IMR-90 (cell line): ENCODE results near the gene OBP2A. TPM values are rescaled to one million over a fixed set of nuclear protein-coding genes. Genes with fewer than 3 reads are reported as not detected.

ENCODE experiments used
- ATAC-seq: fragments of 200-7000 bp; cut with Tn5 transposase; 2 replicates; pipeline ENCODE4 v1.9.1; 2020; ENCODE audit warnings: low read depth, mild to moderate bottlenecking, moderate library complexity
- BruUV-seq: library from RNA; stranded (reverse); fragments of 400-500 nt; replicated peaks from 2 replicates; lab custom pipeline; 2021; lab: Mats Ljungman, UMichigan
- CTCF ChIA-PET: fragments of 300-600 bp; formaldehyde crosslinking; extraction: SDS; loops from one replicate; lab custom pipeline; 2021; ENCODE audit warnings: antibody characterized with exemption; lab: Yijun Ruan, JAX
- POLR2A ChIA-PET: fragments of 300-600 bp; sonication (Branson Sonifier 250); formaldehyde crosslinking; loops from one replicate; lab custom pipeline; 2022; ENCODE audit warnings: antibody characterized with exemption; ENCODE audit not compliant: unreplicated experiment; lab: Charles Lee
- DNase-seq: peaks from one replicate; pipeline ENCODE4 v3.0.0; 2013
- H2AFZ ChIP-seq: replicated peaks from 2 replicates; pipeline ENCODE3; 2013; ENCODE audit warnings: low read length, mild to moderate bottlenecking; ENCODE audit not compliant: poor library complexity
- H2AK5ac ChIP-seq: 2 replicates; pipeline ENCODE4 v1.6.1; 2013; ENCODE audit warnings: low read depth, low read length, inconsistent platforms
- H2AK9ac ChIP-seq: replicated peaks from 2 replicates; pipeline ENCODE3; 2013; ENCODE audit warnings: mild to moderate bottlenecking, low read depth, low read length, moderate library complexity; ENCODE audit not compliant: poor library complexity
- H2BK120ac ChIP-seq: 2 replicates; pipeline ENCODE4 v1.6.1; 2013; ENCODE audit warnings: low read depth, low read length, inconsistent platforms
- H2BK15ac ChIP-seq: 3 replicates; pipeline ENCODE4 v1.6.1; 2013; ENCODE audit warnings: low read depth, low read length, inconsistent platforms
- H2BK20ac ChIP-seq: 2 replicates; pipeline ENCODE4 v1.6.1; 2013; ENCODE audit warnings: low read depth, mild to moderate bottlenecking, inconsistent platforms, low read length, moderate library complexity
- H2BK5ac ChIP-seq: 2 replicates; pipeline ENCODE4 v1.6.1; 2013; ENCODE audit warnings: mild to moderate bottlenecking, low read depth, low read length, inconsistent platforms; ENCODE audit not compliant: poor library complexity, severe bottlenecking
- H3K14ac ChIP-seq: replicated peaks from 2 replicates; pipeline ENCODE4 v1.6.1; 2013; ENCODE audit warnings: low read depth, low read length, inconsistent platforms
- H3K18ac ChIP-seq: 2 replicates; pipeline ENCODE4 v1.6.1; 2013; ENCODE audit warnings: low read depth, low read length, control low read depth
- H3K23ac ChIP-seq: 2 replicates; pipeline ENCODE4 v1.6.1; 2013; ENCODE audit warnings: low read depth, low read length, inconsistent platforms
- H3K27ac ChIP-seq: 2 replicates; pipeline ENCODE4 v1.5.1; 2013; ENCODE audit warnings: mild to moderate bottlenecking, control low read depth, low read length; ENCODE audit not compliant: insufficient read depth
- H3K27me3 ChIP-seq: 2 replicates; pipeline ENCODE4 v1.6.1; 2013; ENCODE audit warnings: low read length; ENCODE audit not compliant: control insufficient read depth, insufficient read depth
- H3K36me3 ChIP-seq: 2 replicates; pipeline ENCODE4 v1.6.1; 2013; ENCODE audit warnings: low read length, mixed read lengths; ENCODE audit not compliant: control insufficient read depth, insufficient read depth
- H3K4ac ChIP-seq: 2 replicates; pipeline ENCODE4 v1.6.1; 2013; ENCODE audit warnings: low read depth, low read length, inconsistent platforms
- H3K4me1 ChIP-seq: 2 replicates; pipeline ENCODE4 v1.6.1; 2013; ENCODE audit warnings: low read length, mixed read lengths; ENCODE audit not compliant: control insufficient read depth, insufficient read depth
- H3K4me2 ChIP-seq: 2 replicates; pipeline ENCODE4 v1.6.1; 2013; ENCODE audit warnings: low read depth, mild to moderate bottlenecking, control low read depth, low read length, moderate library complexity
- H3K4me3 ChIP-seq: 2 replicates; pipeline ENCODE4 v1.5.1; 2013; ENCODE audit warnings: low read depth, mild to moderate bottlenecking, control low read depth, low read length, moderate library complexity; ENCODE audit not compliant: insufficient read depth
- H3K56ac ChIP-seq: 2 replicates; pipeline ENCODE4 v1.6.1; 2013; ENCODE audit warnings: low read length, inconsistent platforms; ENCODE audit not compliant: insufficient read depth; ENCODE audit errors: extremely low read depth
- H3K79me1 ChIP-seq, 2 experiments: 2 replicates each; pipeline ENCODE4 v1.6.1; 2013; ENCODE audit warnings: low read length in 2 of 2, inconsistent platforms in 1 of 2, low read depth in 1 of 2
- H3K9ac ChIP-seq: 2 replicates; pipeline ENCODE4 v1.6.1; 2013; ENCODE audit warnings: low read depth, low read length, control low read depth
- H3K9me1 ChIP-seq: 2 replicates; pipeline ENCODE4 v1.6.1; 2013; ENCODE audit warnings: low read length, inconsistent platforms; ENCODE audit not compliant: insufficient read depth
- H3K9me3 ChIP-seq: 2 replicates; pipeline ENCODE4 v1.6.1; 2013; ENCODE audit warnings: low read length; ENCODE audit not compliant: control insufficient read depth, insufficient read depth
- H4K20me1 ChIP-seq: 2 replicates; pipeline ENCODE4 v1.6.1; 2013; ENCODE audit warnings: low read length, inconsistent platforms; ENCODE audit not compliant: insufficient read depth
- H4K5ac ChIP-seq: 2 replicates; pipeline ENCODE4 v1.6.1; 2013; ENCODE audit warnings: mild to moderate bottlenecking, low read depth, low read length, control low read depth
- H4K8ac ChIP-seq, 2 experiments: 2 replicates each; pipeline ENCODE4 v1.6.1; 2013; ENCODE audit warnings: low read depth in 2 of 2, low read length in 2 of 2, control low read depth in 1 of 2, inconsistent platforms in 1 of 2
- H4K91ac ChIP-seq: 2 replicates; pipeline ENCODE4 v1.6.1; 2013; ENCODE audit warnings: low read depth, low read length, inconsistent platforms; ENCODE audit not compliant: insufficient read depth
- BHLHE40 ChIP-seq: fragments of 150-350 bp; IDR thresholded peaks from 2 replicates; pipeline ENCODE4 v1.6.1; 2016; ENCODE audit warnings: mild to moderate bottlenecking, low read depth, low read length
- CEBPB ChIP-seq: IDR thresholded peaks from 2 replicates; pipeline ENCODE4 v1.6.1; 2012; ENCODE audit warnings: low read depth, low read length, improper control_type of control experiment
- CHD1 ChIP-seq: IDR thresholded peaks from 2 replicates; pipeline ENCODE4 v1.6.1; 2012; ENCODE audit warnings: low read depth, low read length, improper control_type of control experiment
- FOS ChIP-seq: fragments of 150-350 bp; IDR thresholded peaks from 2 replicates; pipeline ENCODE4 v1.6.1; 2016; ENCODE audit warnings: low read depth, low read length
- MAFK ChIP-seq: IDR thresholded peaks from 2 replicates; pipeline ENCODE4 v1.6.1; 2012; ENCODE audit warnings: low read depth, low read length, improper control_type of control experiment
- MAZ ChIP-seq: IDR thresholded peaks from 2 replicates; pipeline ENCODE4 v1.6.1; 2012; ENCODE audit warnings: low read depth, mild to moderate bottlenecking, low read length, improper control_type of control experiment, moderate library complexity, borderline replicate concordance
- MXI1 ChIP-seq: IDR thresholded peaks from 2 replicates; pipeline ENCODE4 v1.6.1; 2012; ENCODE audit warnings: low read depth, mild to moderate bottlenecking, low read length, moderate library complexity, borderline replicate concordance
- NFE2L2 ChIP-seq: fragments of 150-350 bp; IDR thresholded peaks from 2 replicates; pipeline ENCODE4 v1.6.1; 2016; ENCODE audit warnings: low read depth, mild to moderate bottlenecking, low read length
- POLR2A ChIP-seq: IDR thresholded peaks from 2 replicates; pipeline ENCODE4 v1.6.1; 2012; ENCODE audit warnings: mild to moderate bottlenecking, low read depth, low read length
- RAD21 ChIP-seq: IDR thresholded peaks from 2 replicates; pipeline ENCODE4 v1.6.1; 2012; ENCODE audit warnings: low read length, improper control_type of control experiment
- RCOR1 ChIP-seq: IDR thresholded peaks from 2 replicates; pipeline ENCODE4 v1.6.1; 2012; ENCODE audit warnings: mild to moderate bottlenecking, low read length, improper control_type of control experiment; ENCODE audit not compliant: insufficient replicate concordance
- RFX5 ChIP-seq: IDR thresholded peaks from 2 replicates; pipeline ENCODE4 v1.8.0; 2012; ENCODE audit warnings: low read depth, mild to moderate bottlenecking, low read length, moderate library complexity
- SMC3 ChIP-seq: fragments of 150-350 bp; IDR thresholded peaks from 2 replicates; pipeline ENCODE4 v1.6.1; 2016; ENCODE audit warnings: low read depth, mild to moderate bottlenecking, antibody characterized with exemption, low read length, moderate library complexity
- WGBS, 2 experiments: methylation state at CpG; one replicate each; pipeline versions ENCODE4 v1.1.5 to v1.1.7; 2013; ENCODE audit warnings: missing lambda C conversion rate in 2 of 2; ENCODE audit not compliant: insufficient read length in 1 of 2; ENCODE audit errors: extremely low coverage in 2 of 2; 5-methylcytosine and 5-hydroxymethylcytosine counted together
- dilution Hi-C: fragments of 300-500 bp; cut with HindIII; formaldehyde crosslinking; loops from one replicate; pipeline ENCODE4 v1.14.3; 2018; ENCODE audit warnings: low sequenced_read_pairs; ENCODE audit not compliant: unreplicated experiment
- in situ Hi-C: fragments of 300-500 bp; cut with MboI; formaldehyde crosslinking; loops from 3 replicates; pipeline ENCODE4 v1.14.3; 2019; ENCODE audit warnings: low sequenced_read_pairs, inconsistent platforms, mixed read lengths
- intact Hi-C: fragments of 100-400 bp; cut with micrococcal nuclease; formaldehyde crosslinking; loops from 2 replicates; pipeline ENCODE4 v1.10.0; 2022
- polyA plus RNA-seq, 3 experiments: library from polyadenylated mRNA; depleted of rRNA; stranded (reverse); fragments of >200 nt; gene quantifications; 2 replicates each; pipeline ENCODE4 v1.2.3, GENCODE V29; 2012; ENCODE audit warnings: low replicate concordance in 1 of 3
- total RNA-seq: library from RNA; depleted of rRNA; stranded (reverse); fragments of >200 nt; gene quantifications from 2 replicates; pipeline ENCODE4 v1.2.3, GENCODE V29; 2012
- TF ChIP-seq, protein P1 (sequence below): fragments of 150-350 bp; IDR thresholded peaks from 2 replicates; pipeline ENCODE4 v1.6.1; 2016; ENCODE audit warnings: low read depth, mild to moderate bottlenecking, low read length, moderate library complexity, borderline replicate concordance
- TF ChIP-seq, protein P2 (sequence below): conservative IDR thresholded peaks from 2 replicates; pipeline ENCODE4 v1.5.1; 2012; ENCODE audit warnings: mild to moderate bottlenecking, low read depth, low read length, improper control_type of control experiment
- TF ChIP-seq, protein P3 (sequence below): fragments of 150-350 bp; IDR thresholded peaks from 2 replicates; pipeline ENCODE4 v1.6.1; 2017; ENCODE audit warnings: mild to moderate bottlenecking, antibody characterized with exemption, low read length, low read depth

The OBP2A gene
- total and polyA plus RNA-seq, 2 of the 4 experiments (the other 2 are of a cell fraction): not detected

DNA sequence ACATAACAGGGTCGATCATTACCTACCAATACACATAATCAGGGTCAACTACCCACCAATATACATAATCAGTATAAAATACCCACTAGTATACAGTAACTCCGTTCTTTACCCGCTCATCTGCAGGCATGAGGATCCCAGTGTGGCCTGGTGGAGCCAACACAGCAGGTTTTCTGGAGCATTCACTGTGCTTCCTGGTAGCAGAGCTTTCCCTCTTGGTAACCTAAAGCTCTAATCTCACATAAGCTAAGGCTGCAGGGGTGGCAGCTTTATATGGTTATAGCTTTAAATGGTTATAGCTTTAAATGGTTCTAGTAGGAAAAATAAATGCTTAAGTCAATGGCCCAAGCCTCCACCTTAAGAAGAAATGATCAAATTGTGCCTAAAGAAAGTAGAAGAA, 12.8 kb upstream of the OBP2A start:
- ChIA-PET POLR2A (no interaction called here), CTCF (no interaction called here)
- peaks cover 6% of the 10 kb centered on the region for H3K27me3 ChIP-seq
- H3K14ac ChIP-seq: no peak overlapping the region
- no TSS peak for BruUV-seq
- H3K4ac ChIP-seq: no peak overlapping the region
- no peaks in the 10 kb centered on the region for H3K79me1 ChIP-seq
- no peak for DNase-seq
- no peak overlapping the region for H3K4me3 ChIP-seq
- WGBS, 2 experiments: 17% methylated on average over 1 of the region's 3 CpGs; no CpG with 5 or more reads in 1 of the 2 experiments
- no peak overlapping the region for H4K91ac ChIP-seq
- H3K27ac ChIP-seq: no peak overlapping the region
- ATAC-seq: no peak
- in situ Hi-C loops (no loop called here), dilution Hi-C loops (no loop called here), intact Hi-C loops (no loop called here)
- TF ChIP-seq CHD1 (no peak), POLR2A (no peak), RAD21 (no peak), MXI1 (no peak), RCOR1 (no peak), MAFK (no peak), SMC3 (no peak), BHLHE40 (no peak), RFX5 (no peak), MAZ (no peak), NFE2L2 (no peak), CEBPB (no peak), FOS (no peak)
- TF ChIP-seq, protein P1, sequence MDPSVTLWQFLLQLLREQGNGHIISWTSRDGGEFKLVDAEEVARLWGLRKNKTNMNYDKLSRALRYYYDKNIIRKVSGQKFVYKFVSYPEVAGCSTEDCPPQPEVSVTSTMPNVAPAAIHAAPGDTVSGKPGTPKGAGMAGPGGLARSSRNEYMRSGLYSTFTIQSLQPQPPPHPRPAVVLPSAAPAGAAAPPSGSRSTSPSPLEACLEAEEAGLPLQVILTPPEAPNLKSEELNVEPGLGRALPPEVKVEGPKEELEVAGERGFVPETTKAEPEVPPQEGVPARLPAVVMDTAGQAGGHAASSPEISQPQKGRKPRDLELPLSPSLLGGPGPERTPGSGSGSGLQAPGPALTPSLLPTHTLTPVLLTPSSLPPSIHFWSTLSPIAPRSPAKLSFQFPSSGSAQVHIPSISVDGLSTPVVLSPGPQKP: no peak
- TF ChIP-seq, protein P2, sequence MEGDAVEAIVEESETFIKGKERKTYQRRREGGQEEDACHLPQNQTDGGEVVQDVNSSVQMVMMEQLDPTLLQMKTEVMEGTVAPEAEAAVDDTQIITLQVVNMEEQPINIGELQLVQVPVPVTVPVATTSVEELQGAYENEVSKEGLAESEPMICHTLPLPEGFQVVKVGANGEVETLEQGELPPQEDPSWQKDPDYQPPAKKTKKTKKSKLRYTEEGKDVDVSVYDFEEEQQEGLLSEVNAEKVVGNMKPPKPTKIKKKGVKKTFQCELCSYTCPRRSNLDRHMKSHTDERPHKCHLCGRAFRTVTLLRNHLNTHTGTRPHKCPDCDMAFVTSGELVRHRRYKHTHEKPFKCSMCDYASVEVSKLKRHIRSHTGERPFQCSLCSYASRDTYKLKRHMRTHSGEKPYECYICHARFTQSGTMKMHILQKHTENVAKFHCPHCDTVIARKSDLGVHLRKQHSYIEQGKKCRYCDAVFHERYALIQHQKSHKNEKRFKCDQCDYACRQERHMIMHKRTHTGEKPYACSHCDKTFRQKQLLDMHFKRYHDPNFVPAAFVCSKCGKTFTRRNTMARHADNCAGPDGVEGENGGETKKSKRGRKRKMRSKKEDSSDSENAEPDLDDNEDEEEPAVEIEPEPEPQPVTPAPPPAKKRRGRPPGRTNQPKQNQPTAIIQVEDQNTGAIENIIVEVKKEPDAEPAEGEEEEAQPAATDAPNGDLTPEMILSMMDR: no peak
- TF ChIP-seq, protein P3, sequence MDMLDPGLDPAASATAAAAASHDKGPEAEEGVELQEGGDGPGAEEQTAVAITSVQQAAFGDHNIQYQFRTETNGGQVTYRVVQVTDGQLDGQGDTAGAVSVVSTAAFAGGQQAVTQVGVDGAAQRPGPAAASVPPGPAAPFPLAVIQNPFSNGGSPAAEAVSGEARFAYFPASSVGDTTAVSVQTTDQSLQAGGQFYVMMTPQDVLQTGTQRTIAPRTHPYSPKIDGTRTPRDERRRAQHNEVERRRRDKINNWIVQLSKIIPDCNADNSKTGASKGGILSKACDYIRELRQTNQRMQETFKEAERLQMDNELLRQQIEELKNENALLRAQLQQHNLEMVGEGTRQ: no peak
- H3K9me3 ChIP-seq: no peaks in the 10 kb centered on the region
- H2AK5ac ChIP-seq: no peak overlapping the region
- no peak overlapping the region for H2AFZ ChIP-seq
- no peak overlapping the region for H3K4me2 ChIP-seq
- no peak overlapping the region for H3K56ac ChIP-seq
- no peak overlapping the region for H2BK120ac ChIP-seq
- no peak overlapping the region for H4K8ac ChIP-seq
- no peak overlapping the region for H3K23ac ChIP-seq
- no peaks in the 10 kb centered on the region for H4K20me1 ChIP-seq
- no peak overlapping the region for H2BK5ac ChIP-seq
- H2BK20ac ChIP-seq: no peak overlapping the region
- no peaks in the 10 kb centered on the region for H3K36me3 ChIP-seq
- H2AK9ac ChIP-seq: no peak overlapping the region
- H4K5ac ChIP-seq: no peak overlapping the region
- H2BK15ac ChIP-seq: no peak overlapping the region
- no peaks in the 10 kb centered on the region for H3K4me1 ChIP-seq
- H3K18ac ChIP-seq: no peak overlapping the region
- H3K9me1 ChIP-seq: no peaks in the 10 kb centered on the region
- no peak overlapping the region for H3K9ac ChIP-seq
